DND-41 (cell line): ENCODE data around the gene GINS2.

Source experiments
- ATAC-seq: fragments of 200-7000 bp; cut with Tn5 transposase; 3 replicates; pipeline ENCODE4 v1.9.1; 2021; ENCODE audit warnings: low read depth; ENCODE audit not compliant: insufficient read depth
- DNase-seq: peaks from one replicate; pipeline ENCODE4 v3.0.0-alpha.2; 2020
- H2AFZ ChIP-seq: 2 replicates; pipeline ENCODE4 v1.6.0; 2012; ENCODE audit warnings: low read depth, low read length
- H3K27ac ChIP-seq: 2 replicates; pipeline ENCODE4 v1.5.1; 2012; ENCODE audit warnings: low read length, inconsistent platforms
- H3K27me3 ChIP-seq: fragments of 200-600 bp; sonication (generic); 2 replicates; pipeline ENCODE4 v1.6.0; 2012; ENCODE audit warnings: low read length, mild to moderate bottlenecking, inconsistent platforms; ENCODE audit not compliant: insufficient read depth, poor library complexity
- H3K36me3 ChIP-seq: 2 replicates; pipeline ENCODE4 v1.5.1; 2012; ENCODE audit warnings: low read length, inconsistent platforms; ENCODE audit not compliant: insufficient read depth
- H3K4me1 ChIP-seq: 2 replicates; pipeline ENCODE4 v1.5.1; 2012; ENCODE audit warnings: mild to moderate bottlenecking, low read length; ENCODE audit not compliant: insufficient read depth
- H3K4me2 ChIP-seq: 2 replicates; pipeline ENCODE4 v1.6.0; 2012; ENCODE audit warnings: mild to moderate bottlenecking, moderate library complexity, low read length, inconsistent platforms; ENCODE audit not compliant: insufficient read depth
- H3K4me3 ChIP-seq, 2 experiments: fragments of 200-600 bp in 1 of 2; shearing (Covaris generic) in 1 of 2; 2 replicates each; pipeline ENCODE4 v1.5.1; 2012 to 2016; ENCODE audit warnings: inconsistent platforms in 2 of 2, low read length in 2 of 2, mild to moderate bottlenecking in 2 of 2, low read depth in 1 of 2, moderate library complexity in 1 of 2
- H3K79me2 ChIP-seq: 2 replicates; pipeline ENCODE4 v1.6.0; 2012; ENCODE audit warnings: low read length, inconsistent platforms; ENCODE audit not compliant: insufficient read depth
- H3K9ac ChIP-seq: 2 replicates; pipeline ENCODE4 v1.6.0; 2012; ENCODE audit warnings: low read depth, mild to moderate bottlenecking, inconsistent platforms, low read length, moderate library complexity
- H3K9me3 ChIP-seq: 2 replicates; pipeline ENCODE4 v1.5.1; 2012; ENCODE audit warnings: low read length, moderate library complexity, mild to moderate bottlenecking, inconsistent platforms; ENCODE audit not compliant: insufficient read depth, severe bottlenecking
- H4K20me1 ChIP-seq: 2 replicates; pipeline ENCODE4 v1.6.0; 2012; ENCODE audit warnings: low read length; ENCODE audit not compliant: insufficient read depth
- CTCF ChIP-seq: IDR thresholded peaks from 2 replicates; pipeline ENCODE4 v1.5.1; 2012; ENCODE audit warnings: borderline replicate concordance, low read length, moderate library complexity, mild to moderate bottlenecking; ENCODE audit not compliant: poor library complexity, severe bottlenecking; ENCODE audit errors: extremely low read depth
- EZH2 ChIP-seq: IDR thresholded peaks from 3 replicates; pipeline ENCODE4 v1.6.1; 2012; ENCODE audit warnings: borderline replicate concordance, low read depth, mild to moderate bottlenecking, moderate library complexity, low read length, inconsistent platforms; ENCODE audit not compliant: severe bottlenecking

GINS2 gene

GRCh38 chr16:85646976-85647375, 41.8 kb downstream of the GINS2 start:
- Histone ChIP-seq H3K27me3 (no peaks in the 10 kb centered on the region), H3K4me3 (no peak overlapping the region), H3K79me2 (peaks cover 41% of the 10 kb centered on the region), H4K20me1 (peaks cover 85% of the 10 kb centered on the region), H2AFZ (no peak overlapping the region), H3K4me2 (no peak overlapping the region), H3K9ac (no peak overlapping the region), H3K4me1 (no peaks in the 10 kb centered on the region), H3K27ac (no peak overlapping the region), H3K36me3 (peaks cover 49% of the 10 kb centered on the region), H3K9me3 (no peaks in the 10 kb centered on the region)
- TF ChIP-seq CTCF: no peak
- no peak for TF ChIP-seq EZH2
- DNase-seq (no peak), ATAC-seq (no peak)

GRCh38 chr16:85646358-85646907, 42.3 kb downstream of the GINS2 start:
- H3K4me2 ChIP-seq: no peak overlapping the region
- TF ChIP-seq CTCF (no peak), EZH2 (no peak)
- no peak overlapping the region for H2AFZ ChIP-seq
- H3K27me3 ChIP-seq: no peaks in the 10 kb centered on the region
- H4K20me1 ChIP-seq: peaks cover 85% of the 10 kb centered on the region
- H3K27ac ChIP-seq: no peak overlapping the region
- H3K4me3 ChIP-seq: no peak overlapping the region
- no peaks in the 10 kb centered on the region for H3K9me3 ChIP-seq
- no peak overlapping the region for H3K9ac ChIP-seq
- H3K36me3 ChIP-seq: peaks cover 49% of the 10 kb centered on the region
- DNase-seq (no peak), ATAC-seq (no peak)
- H3K4me1 ChIP-seq: no peaks in the 10 kb centered on the region
- H3K79me2 ChIP-seq: peaks cover 46% of the 10 kb centered on the region

GRCh38 chr16:85645021-85645589, 43.6 kb downstream of the GINS2 start:
- H3K27ac ChIP-seq: no peak overlapping the region
- H2AFZ ChIP-seq: no peak overlapping the region
- peaks cover 59% of the 10 kb centered on the region for H3K79me2 ChIP-seq
- no peaks in the 10 kb centered on the region for H3K9me3 ChIP-seq
- H4K20me1 ChIP-seq: peaks cover 90% of the 10 kb centered on the region
- no peaks in the 10 kb centered on the region for H3K27me3 ChIP-seq
- H3K4me1 ChIP-seq: no peaks in the 10 kb centered on the region
- H3K36me3 ChIP-seq: peaks cover 51% of the 10 kb centered on the region
- no peak for DNase-seq
- H3K9ac ChIP-seq: no peak overlapping the region
- TF ChIP-seq EZH2: no peak
- TF ChIP-seq CTCF: no peak
- 0 out of 3 replicates have a peak, but pooled peaks have one; percentile 20 for ATAC-seq
- H3K4me2 ChIP-seq: no peak overlapping the region
- H3K4me3 ChIP-seq: no peak overlapping the region
